Transverse colon (tissue), 4 donors: ENCODE results near the gene FAM200B.

ENCODE experiments used
- POLR2A ChIP-seq: fragments of 450-650 bp; IDR thresholded peaks from one replicate; pipeline ENCODE4 v1.6.1; 2016; ENCODE audit warnings: antibody characterized with exemption, mild to moderate bottlenecking, moderate library complexity
- POLR2AphosphoS5 ChIP-seq, 3 donors: sonication (generic); formaldehyde crosslinking; IDR thresholded peaks; one replicate each; pipeline ENCODE4 v1.6.1; 2016; ENCODE audit warnings: antibody characterized with exemption in 3 of 3
- TF ChIP-seq, protein P1 (sequence below), 5 experiments: fragments of 200-600 bp in 3 of 5; fragments of 450-650 bp in 2 of 5; sonication (generic) in 3 of 5; IDR thresholded peaks; 1 replicate in 2 of 5; 2 replicates in 3 of 5; pipeline ENCODE4 v1.5.1; 2016 to 2017; ENCODE audit warnings: antibody characterized with exemption in 5 of 5, inconsistent platforms in 3 of 5, mild to moderate bottlenecking in 2 of 5, moderate library complexity in 1 of 5

DNA sequence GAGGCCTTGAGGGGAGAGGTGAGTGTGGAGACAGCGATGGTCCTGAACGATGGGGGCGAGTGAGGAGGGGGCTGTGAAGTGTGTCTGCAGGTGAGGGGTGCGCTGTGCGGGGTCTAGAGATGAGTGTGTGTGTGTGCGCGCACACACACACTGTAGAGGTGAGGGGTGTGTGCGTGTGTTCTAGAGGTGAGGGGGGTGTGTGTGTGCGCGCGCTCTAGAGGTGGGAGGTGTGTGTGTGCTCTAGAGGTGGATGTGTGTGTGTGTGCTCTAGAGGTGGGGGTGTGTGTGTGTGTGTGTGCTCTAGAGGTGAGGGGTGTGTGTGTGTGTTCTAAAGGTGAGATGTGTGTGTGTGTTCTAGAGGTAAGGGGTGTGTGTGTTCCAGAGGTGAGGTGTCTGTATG is 21.8 kb downstream of the FAM200B start:
- TF ChIP-seq, protein P1, sequence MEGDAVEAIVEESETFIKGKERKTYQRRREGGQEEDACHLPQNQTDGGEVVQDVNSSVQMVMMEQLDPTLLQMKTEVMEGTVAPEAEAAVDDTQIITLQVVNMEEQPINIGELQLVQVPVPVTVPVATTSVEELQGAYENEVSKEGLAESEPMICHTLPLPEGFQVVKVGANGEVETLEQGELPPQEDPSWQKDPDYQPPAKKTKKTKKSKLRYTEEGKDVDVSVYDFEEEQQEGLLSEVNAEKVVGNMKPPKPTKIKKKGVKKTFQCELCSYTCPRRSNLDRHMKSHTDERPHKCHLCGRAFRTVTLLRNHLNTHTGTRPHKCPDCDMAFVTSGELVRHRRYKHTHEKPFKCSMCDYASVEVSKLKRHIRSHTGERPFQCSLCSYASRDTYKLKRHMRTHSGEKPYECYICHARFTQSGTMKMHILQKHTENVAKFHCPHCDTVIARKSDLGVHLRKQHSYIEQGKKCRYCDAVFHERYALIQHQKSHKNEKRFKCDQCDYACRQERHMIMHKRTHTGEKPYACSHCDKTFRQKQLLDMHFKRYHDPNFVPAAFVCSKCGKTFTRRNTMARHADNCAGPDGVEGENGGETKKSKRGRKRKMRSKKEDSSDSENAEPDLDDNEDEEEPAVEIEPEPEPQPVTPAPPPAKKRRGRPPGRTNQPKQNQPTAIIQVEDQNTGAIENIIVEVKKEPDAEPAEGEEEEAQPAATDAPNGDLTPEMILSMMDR (IDR thresholded peaks at IDR 0.05) = no peak
- no peak for TF ChIP-seq POLR2A
- no peak for TF ChIP-seq POLR2AphosphoS5 (IDR thresholded peaks at IDR 0.05)
